Gastrocnemius medialis (tissue), 4 donors: ENCODE results near the gene MYB. TPM values are rescaled to one million over a fixed set of nuclear protein-coding genes. Genes with fewer than 3 reads are reported as not detected.

Source experiments
- ATAC-seq, 2 donors: fragments of 150-250 bp; one replicate each; pipeline ENCODE4 v1.9.1; 2016
- DNase-seq, 2 donors: peaks; one replicate each; pipeline ENCODE4 v3.0.0-alpha.2; 2019
- H3K27ac ChIP-seq, 4 donors: fragments of 200-600 bp; sonication (generic); 1 replicate in 1 of 4; 2 replicates in 3 of 4; pipeline ENCODE4 v1.5.1; 2016 to 2018; ENCODE audit warnings: mild to moderate bottlenecking in 2 of 4, moderate library complexity in 1 of 4
- H3K27me3 ChIP-seq, 3 donors: fragments of 200-600 bp; sonication (generic) in 2 of 3; 1 replicate in 1 of 3; 2 replicates in 2 of 3; pipeline versions ENCODE4 v1.5.1 to v1.6.0; 2016 to 2019; ENCODE audit warnings: mild to moderate bottlenecking in 1 of 3, moderate library complexity in 1 of 3
- H3K36me3 ChIP-seq, 2 donors: fragments of 200-600 bp; sonication (generic) in 1 of 2; one replicate each; pipeline ENCODE4 v1.5.1; 2017 to 2018
- H3K4me1 ChIP-seq, 2 donors: fragments of 200-600 bp; sonication (generic) in 1 of 2; one replicate each; pipeline ENCODE4 v1.5.1; 2016 to 2017; ENCODE audit warnings: mild to moderate bottlenecking in 2 of 2
- H3K4me3 ChIP-seq, 4 donors: fragments of 200-600 bp; sonication (generic) in 3 of 4; 1 replicate in 1 of 4; 2 replicates in 3 of 4; pipeline ENCODE4 v1.5.1; 2016 to 2019; ENCODE audit warnings: mild to moderate bottlenecking in 2 of 4
- H3K9me3 ChIP-seq, 3 donors: fragments of 200-600 bp; sonication (generic) in 2 of 3; 1 replicate in 1 of 3; 2 replicates in 2 of 3; pipeline ENCODE4 v1.5.1; 2016 to 2019
- POLR2A ChIP-seq, 2 donors: fragments of 450-650 bp; IDR thresholded peaks; one replicate each; pipeline ENCODE4 v1.6.1; 2017; ENCODE audit warnings: antibody characterized with exemption in 2 of 2, mild to moderate bottlenecking in 2 of 2, moderate library complexity in 2 of 2
- in situ Hi-C, 4 donors: fragments of 200-750 bp; cut with MboI; loops; one replicate each; pipeline versions ENCODE4 v1.15.0 to v1.8.0; 2017; ENCODE audit warnings: low sequenced_read_pairs in 4 of 4
- intact Hi-C: fragments of 100-400 bp; cut with DNase I; formaldehyde crosslinking; loops from one replicate; pipeline ENCODE4 v1.15.1; 2023; ENCODE audit warnings: low total_unique reads
- total RNA-seq, 4 donors: library from RNA; depleted of rRNA; stranded (reverse); fragments of >200 nt; gene quantifications; one replicate each; pipeline versions ENCODE4 v1.1.0 to v1.2.3, GENCODE V29; 2016
- TF ChIP-seq, protein P1 (sequence below), 5 experiments: fragments of 450-650 bp in 3 of 5; fragments of 200-600 bp in 2 of 5; sonication (generic) in 2 of 5; IDR thresholded peaks in 4 of 5; conservative IDR thresholded peaks in 1 of 5; 1 replicate in 4 of 5; 2 replicates in 1 of 5; pipeline ENCODE4 v1.5.1; 2016 to 2019; ENCODE audit warnings: antibody characterized with exemption in 5 of 5, mild to moderate bottlenecking in 3 of 5, moderate library complexity in 3 of 5

Gene MYB
- total RNA-seq, 4 donors from 2014 or later = 0.13 to 0.16 (median 0.15) TPM; not detected in 1

DNA sequence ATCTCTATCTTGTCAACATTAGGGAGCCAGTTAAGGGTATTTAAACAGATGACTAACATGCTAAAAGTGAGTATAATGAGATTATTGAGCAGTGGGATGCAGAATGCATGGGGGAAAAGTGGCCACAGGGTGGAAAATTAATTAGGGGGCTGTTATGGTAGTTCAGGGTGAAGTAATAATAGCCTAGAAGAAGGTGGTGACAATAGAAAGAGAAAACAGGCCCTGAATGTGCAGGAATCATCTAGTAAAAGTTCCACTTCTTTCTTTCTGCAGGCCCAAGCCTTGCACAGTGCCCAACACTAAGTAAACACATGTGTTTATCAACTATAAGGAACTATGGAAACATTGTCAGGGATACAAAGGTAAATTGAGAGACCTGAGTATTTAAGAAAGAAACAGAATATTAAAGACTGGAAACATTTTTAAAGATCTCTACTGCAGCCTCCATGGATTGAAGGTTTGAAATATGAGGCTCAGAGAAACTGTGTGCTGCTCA, 7.1 kb upstream of the MYB start:
- Histone ChIP-seq H3K9me3 (no peaks in the 10 kb centered on the region), H3K36me3 (no peaks in the 10 kb centered on the region), H3K4me1 (no peaks in the 10 kb centered on the region), H3K27ac (no peak overlapping the region), H3K4me3 (no peak overlapping the region), H3K27me3 (no peaks in the 10 kb centered on the region)
- DNase-seq (no peak), ATAC-seq (no peak)
- no peak for TF ChIP-seq POLR2A (IDR thresholded peaks at IDR 0.05)
- TF ChIP-seq, protein P1, sequence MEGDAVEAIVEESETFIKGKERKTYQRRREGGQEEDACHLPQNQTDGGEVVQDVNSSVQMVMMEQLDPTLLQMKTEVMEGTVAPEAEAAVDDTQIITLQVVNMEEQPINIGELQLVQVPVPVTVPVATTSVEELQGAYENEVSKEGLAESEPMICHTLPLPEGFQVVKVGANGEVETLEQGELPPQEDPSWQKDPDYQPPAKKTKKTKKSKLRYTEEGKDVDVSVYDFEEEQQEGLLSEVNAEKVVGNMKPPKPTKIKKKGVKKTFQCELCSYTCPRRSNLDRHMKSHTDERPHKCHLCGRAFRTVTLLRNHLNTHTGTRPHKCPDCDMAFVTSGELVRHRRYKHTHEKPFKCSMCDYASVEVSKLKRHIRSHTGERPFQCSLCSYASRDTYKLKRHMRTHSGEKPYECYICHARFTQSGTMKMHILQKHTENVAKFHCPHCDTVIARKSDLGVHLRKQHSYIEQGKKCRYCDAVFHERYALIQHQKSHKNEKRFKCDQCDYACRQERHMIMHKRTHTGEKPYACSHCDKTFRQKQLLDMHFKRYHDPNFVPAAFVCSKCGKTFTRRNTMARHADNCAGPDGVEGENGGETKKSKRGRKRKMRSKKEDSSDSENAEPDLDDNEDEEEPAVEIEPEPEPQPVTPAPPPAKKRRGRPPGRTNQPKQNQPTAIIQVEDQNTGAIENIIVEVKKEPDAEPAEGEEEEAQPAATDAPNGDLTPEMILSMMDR (IDR thresholded peaks at IDR 0.05 in 4 of 5, conservative IDR thresholded peaks at IDR 0.05 in 1 of 5) = no peak
- in situ Hi-C loops = no loop called here
- intact Hi-C loops = no loop called here

DNA sequence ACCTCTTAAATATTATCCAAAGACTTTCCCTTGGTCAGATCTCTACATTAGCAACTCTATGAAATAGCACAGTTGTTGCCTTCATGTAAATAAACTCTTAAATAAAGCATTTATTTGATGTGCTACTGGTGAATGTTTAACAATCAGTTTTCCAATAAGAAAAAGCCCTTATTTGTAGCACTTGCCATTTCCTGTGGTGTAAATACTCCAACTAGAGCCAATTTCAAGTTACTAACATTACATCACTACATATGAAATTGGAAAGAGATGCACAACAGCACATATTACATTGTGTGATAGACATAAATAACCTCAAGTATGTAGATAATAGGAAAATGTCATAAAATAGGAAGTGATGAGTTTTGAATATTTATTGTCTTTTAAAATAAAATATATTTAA, 5.0 kb upstream of the MYB start:
- ATAC-seq (no peak), DNase-seq (no peak)
- Histone ChIP-seq H3K36me3 (no peaks in the 10 kb centered on the region), H3K9me3 (no peaks in the 10 kb centered on the region), H3K4me1 (no peaks in the 10 kb centered on the region), H3K4me3 (no peak overlapping the region), H3K27me3 (no peaks in the 10 kb centered on the region), H3K27ac (no peak overlapping the region)
- in situ Hi-C loops = no loop called here
- no peak for TF ChIP-seq POLR2A (IDR thresholded peaks at IDR 0.05)
- TF ChIP-seq, protein P1 (IDR thresholded peaks at IDR 0.05 in 4 of 5, conservative IDR thresholded peaks at IDR 0.05 in 1 of 5) = no peak
- intact Hi-C loops = no loop called here

DNA sequence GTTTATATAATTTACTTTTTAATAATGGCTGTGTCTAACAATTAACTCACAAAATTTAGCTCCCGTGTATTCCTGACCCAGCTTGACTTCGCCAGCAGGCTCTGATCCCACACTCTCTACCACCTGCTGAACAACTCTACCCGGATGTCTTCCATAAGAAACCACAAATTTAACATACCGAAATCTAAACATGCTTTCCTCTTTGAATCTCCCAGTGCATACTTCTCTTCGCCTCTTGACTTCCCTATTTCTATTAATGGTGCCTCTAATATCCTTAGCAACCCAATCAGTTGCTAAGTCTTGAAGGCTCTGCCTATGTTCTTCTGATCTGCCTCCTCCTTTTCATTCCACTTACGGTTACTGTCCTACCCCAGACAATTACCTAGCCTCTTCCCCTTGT, 4.6 kb upstream of the MYB start:
- Histone ChIP-seq H3K4me3 (no peak overlapping the region), H3K9me3 (no peaks in the 10 kb centered on the region), H3K27me3 (no peaks in the 10 kb centered on the region), H3K27ac (no peak overlapping the region), H3K4me1 (peaks cover 0 to under 1% of the 10 kb centered on the region in 2 donors), H3K36me3 (no peaks in the 10 kb centered on the region)
- intact Hi-C loops (no loop called here), in situ Hi-C loops (no loop called here)
- ATAC-seq = no peak
- DNase-seq = no peak
- TF ChIP-seq, protein P1 (IDR thresholded peaks at IDR 0.05 in 4 of 5, conservative IDR thresholded peaks at IDR 0.05 in 1 of 5) = no peak
- TF ChIP-seq POLR2A (IDR thresholded peaks at IDR 0.05) = no peak

DNA sequence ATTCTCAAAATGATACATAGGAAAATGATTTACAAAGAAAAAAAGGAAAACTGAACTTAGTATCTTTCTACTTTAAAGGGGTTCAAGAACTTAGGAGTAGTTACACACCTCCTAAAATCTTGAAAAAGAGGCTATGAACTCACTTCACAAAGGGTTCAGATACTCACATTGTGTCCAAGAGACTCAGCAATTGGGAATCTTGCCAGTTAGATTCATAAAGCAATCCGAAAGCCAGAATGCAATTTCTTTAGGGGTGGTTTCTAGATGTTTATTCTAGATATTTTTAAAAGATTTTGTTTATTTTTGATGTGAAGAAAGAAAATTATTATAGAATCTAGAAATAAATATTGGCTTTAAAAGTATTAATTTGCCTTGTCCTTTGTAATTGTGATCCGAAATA, 1.7 kb upstream of the MYB start:
- Histone ChIP-seq H3K4me3 (no peak overlapping the region), H3K4me1 (peaks cover 22 to 25% of the 10 kb centered on the region in 2 donors), H3K36me3 (no peaks in the 10 kb centered on the region), H3K27me3 (peaks cover 16 to 28% (median 21%) of the 10 kb centered on the region in 3 donors), H3K27ac (no peak overlapping the region), H3K9me3 (no peaks in the 10 kb centered on the region)
- no peak for DNase-seq
- in situ Hi-C loops (no loop called here), intact Hi-C loops (no loop called here)
- TF ChIP-seq, protein P1 (IDR thresholded peaks at IDR 0.05 in 4 of 5, conservative IDR thresholded peaks at IDR 0.05 in 1 of 5) = no peak
- TF ChIP-seq POLR2A (IDR thresholded peaks at IDR 0.05) = no peak
- no peak for ATAC-seq
